WTC11 (cell line): ENCODE results near the gene HES3.

Experiments
- ATF1 ChIP-seq: sonication (generic); formaldehyde crosslinking; IDR thresholded peaks from 2 replicates; pipeline ENCODE4 v1.8.1; 2023; ENCODE audit warnings: mild to moderate bottlenecking, moderate library complexity, missing genetic modification reagents
- CTCF ChIP-seq: fragments of 200-600 bp; IDR thresholded peaks from 2 replicates; pipeline ENCODE4 v1.8.0; 2022; ENCODE audit warnings: antibody characterized with exemption
- E2F4 ChIP-seq: sonication (generic); formaldehyde crosslinking; IDR thresholded peaks from 2 replicates; pipeline ENCODE4 v1.8.1; 2022; ENCODE audit warnings: low read depth, mild to moderate bottlenecking, moderate library complexity, missing genetic modification reagents, borderline replicate concordance
- ELF4 ChIP-seq: sonication (generic); formaldehyde crosslinking; IDR thresholded peaks from 2 replicates; pipeline ENCODE4 v1.8.1; 2022; ENCODE audit warnings: low read depth, mild to moderate bottlenecking, moderate library complexity, missing genetic modification reagents
- MYBL2 ChIP-seq: sonication (generic); formaldehyde crosslinking; IDR thresholded peaks from 2 replicates; pipeline ENCODE4 v1.8.1; 2023; ENCODE audit warnings: mild to moderate bottlenecking, moderate library complexity, missing genetic modification reagents
- ZBTB21 ChIP-seq: sonication (generic); formaldehyde crosslinking; IDR thresholded peaks from 2 replicates; pipeline ENCODE4 v1.8.1; 2023; ENCODE audit warnings: mild to moderate bottlenecking, missing genetic modification reagents, borderline replicate concordance
- TF ChIP-seq, protein P1 (sequence below): sonication (generic); formaldehyde crosslinking; conservative IDR thresholded peaks from 2 replicates; pipeline ENCODE4 v1.8.1; 2022; ENCODE audit warnings: mild to moderate bottlenecking, missing genetic modification reagents

- TF ChIP-seq CTCF (no peak), ELF4 (CRISPR knock-in tag) (no peak), ZBTB21 (CRISPR knock-in tag) (no peak), ATF1 (CRISPR knock-in tag) (no peak), E2F4 (CRISPR knock-in tag) (no peak), MYBL2 (CRISPR knock-in tag) (no peak)
- TF ChIP-seq, protein P1, sequence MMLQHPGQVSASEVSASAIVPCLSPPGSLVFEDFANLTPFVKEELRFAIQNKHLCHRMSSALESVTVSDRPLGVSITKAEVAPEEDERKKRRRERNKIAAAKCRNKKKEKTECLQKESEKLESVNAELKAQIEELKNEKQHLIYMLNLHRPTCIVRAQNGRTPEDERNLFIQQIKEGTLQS (CRISPR knock-in tag): no peak
Measured at GRCh38 chr1:6266641-6267040, 22.7 kb downstream of the HES3 start.
